ENCODE data around the gene NOC3L.

DNA sequence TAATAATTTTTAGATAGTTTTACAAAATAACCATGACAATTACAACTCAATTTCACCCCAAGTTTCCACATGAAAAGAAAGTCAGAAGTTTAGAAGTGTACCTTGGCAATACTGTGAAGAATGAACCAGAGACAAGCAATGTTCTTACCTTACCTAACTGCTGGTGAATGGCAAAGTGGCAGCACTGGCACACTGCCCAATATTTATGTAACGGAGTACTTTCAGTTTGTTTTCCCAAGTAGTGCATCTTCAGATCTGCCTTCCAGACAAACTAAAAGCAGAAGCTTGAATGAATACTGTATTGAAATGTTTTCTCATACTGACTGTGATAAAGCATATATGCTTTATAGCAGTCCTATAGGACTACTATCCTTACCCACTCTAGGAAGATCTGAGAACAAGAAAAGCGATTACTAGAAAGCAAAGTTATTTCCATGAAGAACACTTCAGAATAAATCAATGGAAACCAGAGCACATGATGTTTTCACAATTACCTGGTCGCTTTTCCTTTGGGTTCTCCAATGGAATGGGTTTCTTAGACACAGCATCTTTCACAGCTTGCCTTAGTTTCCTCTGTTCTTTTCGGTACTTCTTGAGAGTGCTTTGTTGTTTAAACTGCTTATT is 1.5 kb downstream of the NOC3L start:
- TF ChIP-seq EGR1 (IDR thresholded peaks at IDR 0.05) (no peak), ZBTB7A (IDR thresholded peaks at IDR 0.05; ENCODE audit: low read depth) (no peak), TAF1 (IDR thresholded peaks at IDR 0.05; ENCODE audit: low read depth) (no peak), RAD21 (IDR thresholded peaks at IDR 0.05; ENCODE audit: low read depth) (no peak), CREB1 (IDR thresholded peaks at IDR 0.05; ENCODE audit: low read depth) (no peak)

Measured in Ishikawa (cell line).